ENCODE data around the gene NLRP14.
A peak's percentile ranks its signal among the peaks of the same experiment; 100 is the strongest.

Gene NLRP14

DNA sequence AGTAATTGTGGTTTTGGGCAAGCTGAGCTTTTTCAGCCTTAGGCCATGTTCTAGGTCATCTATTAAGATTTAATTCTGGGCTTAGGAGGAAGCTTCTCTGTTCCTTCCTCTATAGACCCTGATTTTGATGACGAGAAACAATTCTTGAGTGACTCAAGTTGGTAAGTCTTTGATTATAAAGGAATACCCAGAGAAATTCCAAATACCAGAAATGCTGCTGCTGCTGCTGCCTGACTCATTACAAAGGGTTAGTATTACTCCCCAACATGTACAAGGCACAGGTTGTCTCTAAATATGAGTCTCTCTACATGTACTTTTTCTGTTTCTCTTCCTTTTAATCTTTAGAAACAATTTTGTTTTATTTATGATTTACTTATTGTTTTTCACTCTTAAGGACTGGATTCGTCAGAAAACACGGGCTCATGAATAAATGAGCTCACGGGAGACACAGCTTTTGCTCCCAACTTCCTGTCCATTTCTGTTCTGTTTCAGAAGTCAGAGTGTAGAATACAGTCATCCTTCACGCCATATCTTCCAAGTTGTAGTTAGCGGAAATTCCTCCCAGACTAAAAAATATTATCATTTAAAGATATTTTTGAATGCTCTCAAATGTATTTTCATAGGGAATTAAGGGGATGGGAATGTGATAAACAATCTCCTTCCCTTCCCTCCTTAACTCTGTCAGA, 36.7 kb downstream of the NLRP14 start:
- DNase-seq: no peak

DNA sequence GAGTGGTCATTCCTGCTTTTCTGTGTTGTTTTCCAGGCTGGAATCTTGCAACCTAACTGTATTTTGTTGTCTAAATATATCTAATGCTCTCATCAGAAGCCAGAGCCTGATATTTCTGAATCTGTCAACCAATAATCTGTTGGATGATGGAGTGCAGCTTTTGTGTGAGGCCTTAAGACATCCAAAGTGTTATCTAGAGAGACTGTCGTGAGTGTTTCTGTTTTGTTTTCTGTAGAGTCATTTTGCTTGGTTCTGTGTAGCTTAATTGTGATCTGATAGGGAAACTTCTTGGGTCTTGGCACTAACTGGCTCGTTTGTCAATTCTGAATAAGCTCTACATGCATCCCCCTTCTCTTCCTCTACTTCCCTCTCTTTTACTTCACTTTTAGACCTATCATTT, 37.4 kb downstream of the NLRP14 start:
- no peak for DNase-seq

GRCh38 chr11:7060868-7061267, 40.6 kb downstream of the NLRP14 start:
- DNase-seq: no peak

DNA sequence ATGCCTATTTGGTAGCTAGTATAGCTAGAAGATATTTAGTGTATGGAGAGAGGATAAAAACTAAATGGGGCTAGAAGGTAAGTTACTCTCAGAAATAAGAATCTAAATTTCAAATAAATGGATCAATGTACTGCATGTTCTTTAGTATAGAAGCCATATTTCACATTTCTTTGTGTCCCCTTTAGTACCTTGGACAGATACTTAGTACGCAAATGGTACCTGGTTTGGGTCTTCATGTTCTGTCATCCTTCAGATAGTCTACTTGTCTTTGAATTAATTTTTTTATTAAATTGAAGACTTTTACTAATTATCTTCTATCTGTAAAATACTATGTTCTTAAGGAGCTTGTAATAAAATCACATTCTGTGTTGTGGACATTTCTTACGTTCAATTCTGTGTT, 42.3 kb downstream of the NLRP14 start:
- no peak for DNase-seq

DNA sequence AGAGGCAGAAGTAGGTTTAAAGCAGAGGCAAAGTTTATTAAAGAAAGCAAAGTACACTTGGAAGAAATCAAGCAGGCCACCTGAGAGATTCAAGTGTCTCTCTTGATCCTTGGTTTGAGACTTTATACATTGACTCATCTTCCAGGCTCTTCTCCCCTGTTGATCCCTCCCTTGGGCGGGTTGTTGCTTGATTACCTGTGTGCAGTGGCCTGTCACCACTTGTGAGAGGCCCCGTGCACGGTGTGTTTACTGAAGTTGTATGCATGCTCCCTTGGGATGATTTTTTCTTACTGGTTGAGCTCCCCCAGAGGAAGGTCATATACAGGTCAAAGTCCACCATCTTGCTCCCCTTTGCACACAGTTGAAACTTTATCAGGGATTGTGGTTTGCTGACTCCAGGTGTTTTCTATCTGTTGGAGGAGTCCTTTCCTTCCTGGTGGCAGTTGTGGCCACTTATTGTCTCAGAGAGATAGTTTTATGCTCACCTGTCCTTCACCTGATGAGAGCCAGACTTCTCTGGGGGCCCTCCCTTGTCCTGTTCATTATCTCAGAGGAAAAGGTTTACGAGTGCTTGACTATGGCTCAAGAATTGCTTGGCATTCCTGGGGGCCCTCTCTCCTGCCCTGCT, 52.2 kb downstream of the NLRP14 start:
- no peak for DNase-seq

- DNase-seq: no peak
These were observed 56.8 kb downstream of the NLRP14 start for GRCh38 chr11:7077101-7077500.

DNA sequence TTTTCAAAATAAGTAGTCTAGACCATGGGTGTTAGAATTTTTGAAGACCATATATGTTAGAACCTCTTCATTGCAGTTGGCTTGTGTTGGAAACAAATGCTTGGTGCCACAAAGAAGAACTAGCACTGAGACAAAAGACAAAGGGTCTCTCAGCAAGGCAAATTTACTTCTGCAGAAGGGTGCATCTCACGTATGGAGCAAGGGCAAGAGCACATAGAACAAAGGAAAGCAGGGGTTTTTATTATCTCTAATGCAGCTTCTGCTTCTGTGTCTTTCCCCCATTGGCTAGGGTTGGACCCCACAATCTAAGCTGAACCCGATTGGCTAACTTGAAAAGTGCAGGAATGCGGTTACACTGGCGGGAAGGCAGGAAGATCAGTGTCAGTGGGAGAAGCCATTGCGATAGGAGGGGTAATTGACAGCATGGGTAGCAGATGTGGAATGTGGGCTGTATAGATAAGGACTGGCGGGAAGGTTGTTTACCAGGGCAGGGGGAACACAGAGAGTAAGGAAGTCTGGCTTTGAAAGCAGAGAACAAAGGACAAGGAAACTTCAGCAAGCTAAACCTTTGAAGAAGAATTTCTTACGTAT, 59.4 kb downstream of the NLRP14 start:
- DNase-seq: no peak

GRCh38 chr11:7080900-7081299, 60.6 kb downstream of the NLRP14 start:
- no peak for DNase-seq

- DNase-seq: no peak
These were observed 61.2 kb downstream of the NLRP14 start for GRCh38 chr11:7081441-7081840.

GRCh38 chr11:7088921-7089320, 68.6 kb downstream of the NLRP14 start, which contains the start of gene RBMXL2:
TSS of gene RBMXL2 (plus strand) at chr11:7088998. CDS start at chr11:7089121, 123 bp downstream.
- no peak for DNase-seq

DNA sequence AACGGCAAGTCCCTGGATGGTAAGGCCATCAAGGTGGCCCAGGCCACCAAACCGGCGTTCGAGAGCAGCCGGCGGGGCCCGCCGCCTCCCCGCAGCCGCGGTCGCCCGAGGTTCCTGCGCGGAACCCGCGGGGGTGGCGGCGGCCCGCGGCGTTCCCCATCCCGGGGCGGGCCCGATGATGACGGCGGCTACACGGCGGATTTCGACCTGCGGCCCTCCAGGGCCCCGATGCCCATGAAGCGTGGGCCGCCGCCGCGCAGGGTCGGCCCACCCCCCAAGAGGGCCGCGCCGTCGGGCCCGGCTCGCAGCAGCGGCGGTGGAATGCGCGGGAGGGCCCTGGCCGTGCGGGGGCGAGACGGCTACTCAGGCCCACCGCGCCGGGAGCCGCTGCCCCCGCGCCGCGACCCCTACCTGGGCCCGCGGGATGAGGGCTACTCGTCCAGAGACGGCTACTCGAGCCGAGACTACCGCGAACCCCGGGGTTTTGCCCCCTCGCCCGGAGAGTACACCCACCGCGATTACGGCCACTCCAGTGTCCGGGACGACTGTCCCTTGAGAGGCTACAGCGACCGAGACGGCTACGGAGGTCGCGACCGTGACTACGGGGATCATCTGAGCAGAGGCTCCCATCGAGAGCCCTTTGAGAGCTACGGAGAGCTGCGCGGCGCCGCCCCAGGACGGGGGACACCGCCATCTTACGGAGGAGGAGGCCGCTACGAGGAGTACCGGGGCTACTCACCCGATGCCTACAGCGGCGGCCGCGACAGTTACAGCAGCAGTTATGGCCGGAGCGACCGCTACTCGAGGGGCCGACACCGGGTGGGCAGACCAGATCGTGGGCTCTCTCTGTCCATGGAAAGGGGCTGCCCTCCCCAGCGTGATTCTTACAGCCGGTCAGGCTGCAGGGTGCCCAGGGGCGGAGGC, 69.3 kb downstream of the NLRP14 start:
- DNase-seq: no peak

DNA sequence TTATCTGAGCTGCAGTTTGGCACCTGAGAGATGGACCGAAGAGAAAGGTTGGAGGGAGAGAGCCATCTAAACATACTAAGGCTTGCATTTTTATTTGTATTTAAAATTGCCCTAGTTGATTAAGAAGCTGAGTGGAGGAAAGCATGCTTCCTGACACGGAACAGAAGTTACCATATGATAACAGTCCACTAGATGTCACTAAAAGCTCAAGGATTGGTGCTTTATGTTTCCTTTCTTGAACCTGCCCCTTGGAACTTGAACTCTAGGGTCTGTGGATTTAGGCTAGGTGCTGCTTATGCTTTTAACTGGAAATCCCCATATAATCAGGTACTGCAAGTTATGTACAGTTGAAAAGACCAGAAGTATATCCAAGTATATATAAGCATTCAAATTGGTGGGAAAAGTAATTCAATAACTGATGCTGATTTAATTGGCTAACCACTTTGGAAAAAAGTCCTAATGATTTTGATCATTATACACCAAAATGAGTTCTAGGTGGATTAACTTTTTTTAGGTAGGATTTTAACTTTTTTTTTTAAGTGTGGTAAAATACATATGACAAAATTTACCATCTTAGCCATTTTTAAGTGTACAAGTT, 78.1 kb downstream of the NLRP14 start:
- DNase-seq: peak; percentile 32

DNA sequence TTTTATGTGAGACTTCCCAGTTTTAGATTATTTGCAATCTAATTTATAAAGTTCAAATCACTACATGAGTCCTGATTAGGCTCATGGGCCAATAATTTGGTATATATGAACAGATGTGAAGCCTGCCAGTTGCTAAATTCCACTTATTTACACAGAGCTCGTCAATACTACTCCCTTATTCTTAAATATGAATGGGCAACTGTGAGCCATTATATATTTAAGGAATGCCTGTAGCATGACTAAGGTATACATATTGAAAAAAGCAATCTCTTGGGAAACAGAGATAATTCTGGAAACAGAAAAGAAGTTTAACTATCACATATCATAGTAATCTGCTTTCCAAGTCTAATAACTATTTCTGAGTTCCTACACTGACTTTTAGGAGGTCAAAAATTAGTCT, 95.5 kb downstream of the NLRP14 start:
- no peak for DNase-seq

GRCh38 chr11:7116370-7116769, 96.1 kb downstream of the NLRP14 start:
- no peak for DNase-seq
